ENCODE results near the gene LOXL4.

The LOXL4 gene

GRCh38 chr10:98295907-98296306, 27.9 kb upstream of the LOXL4 start:
- DNase-seq, result no peak

GRCh38 chr10:98295401-98295811, 27.4 kb upstream of the LOXL4 start:
- DNase-seq, result peak in 35 of 58 donors; percentile 6 to 42 (median 21)

- no peak for DNase-seq
Observed at GRCh38 chr10:98294270-98294627, 26.3 kb upstream of the LOXL4 start.

- no peak for DNase-seq
Observed at GRCh38 chr10:98293550-98294269, 25.7 kb upstream of the LOXL4 start.

- no peak for DNase-seq
Observed at GRCh38 chr10:98292971-98293370, 25.0 kb upstream of the LOXL4 start.

GRCh38 chr10:98289802-98290209, 21.8 kb upstream of the LOXL4 start:
- DNase-seq, result no peak

- DNase-seq, result no peak
Observed at GRCh38 chr10:98287321-98287720, 19.3 kb upstream of the LOXL4 start.

GRCh38 chr10:98286419-98286818, 18.4 kb upstream of the LOXL4 start:
- DNase-seq, result no peak

- no peak for DNase-seq
Observed at GRCh38 chr10:98285416-98285815, 17.4 kb upstream of the LOXL4 start.

GRCh38 chr10:98276311-98276710, 8.3 kb upstream of the LOXL4 start:
- no peak for DNase-seq

- no peak for DNase-seq
Observed at GRCh38 chr10:98274562-98274961, 6.6 kb upstream of the LOXL4 start.

GRCh38 chr10:98273057-98273850, 5.3 kb upstream of the LOXL4 start:
- DNase-seq, result no peak

- no peak for DNase-seq
Observed at GRCh38 chr10:98272656-98273055, 4.7 kb upstream of the LOXL4 start.

GRCh38 chr10:98272245-98272644, 4.3 kb upstream of the LOXL4 start:
- DNase-seq, result no peak

- DNase-seq, result no peak
Observed at GRCh38 chr10:98270786-98271185, 2.8 kb upstream of the LOXL4 start.

- DNase-seq, result no peak
Observed at GRCh38 chr10:98270073-98270740, 2.2 kb upstream of the LOXL4 start.

- DNase-seq, result peak in 13 of 58 donors; percentile 10 to 46 (median 31)
Observed at GRCh38 chr10:98269435-98269912, 1.5 kb upstream of the LOXL4 start.

- DNase-seq, result no peak
Observed at GRCh38 chr10:98268694-98269431, 869 bp upstream of the LOXL4 start.

- no peak for DNase-seq
Observed at GRCh38 chr10:98267069-98267893, 713 bp downstream of the LOXL4 start.

- DNase-seq, result no peak
Observed at GRCh38 chr10:98266647-98267046, 1.3 kb downstream of the LOXL4 start.
